ENCODE measurements around the gene ANO6.

The ANO6 gene

DNA sequence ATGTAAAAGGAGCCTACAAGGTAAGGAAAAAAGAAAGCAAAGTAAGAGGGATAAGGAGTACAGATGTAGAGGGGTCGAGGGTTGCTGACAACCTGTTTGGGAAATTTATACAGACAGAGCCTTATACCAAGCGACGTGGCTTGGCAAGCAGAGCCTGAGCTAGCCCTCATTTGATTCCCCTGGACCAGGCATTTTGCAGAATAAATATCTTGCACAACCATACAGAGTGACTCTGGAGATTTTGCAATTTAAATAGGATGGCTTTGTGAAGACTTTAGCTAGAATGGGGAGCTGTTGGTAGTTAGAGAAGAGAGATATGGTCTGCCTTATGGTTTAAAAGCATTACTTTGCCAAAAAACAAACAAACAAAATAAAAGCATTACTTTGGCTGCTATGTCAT, 11.1 kb upstream of the ANO6 start:
- no peak overlapping the region for H3K4me3 Mint-ChIP-seq
- H3K4me1 Mint-ChIP-seq = peaks cover 33% of the 10 kb centered on the region
- H3K27ac Mint-ChIP-seq = no peak overlapping the region
- H3K27me3 Mint-ChIP-seq = no peaks in the 10 kb centered on the region
- peaks cover 3% of the 10 kb centered on the region for H3K36me3 Mint-ChIP-seq
- no peaks in the 10 kb centered on the region for H3K9me3 Mint-ChIP-seq

DNA sequence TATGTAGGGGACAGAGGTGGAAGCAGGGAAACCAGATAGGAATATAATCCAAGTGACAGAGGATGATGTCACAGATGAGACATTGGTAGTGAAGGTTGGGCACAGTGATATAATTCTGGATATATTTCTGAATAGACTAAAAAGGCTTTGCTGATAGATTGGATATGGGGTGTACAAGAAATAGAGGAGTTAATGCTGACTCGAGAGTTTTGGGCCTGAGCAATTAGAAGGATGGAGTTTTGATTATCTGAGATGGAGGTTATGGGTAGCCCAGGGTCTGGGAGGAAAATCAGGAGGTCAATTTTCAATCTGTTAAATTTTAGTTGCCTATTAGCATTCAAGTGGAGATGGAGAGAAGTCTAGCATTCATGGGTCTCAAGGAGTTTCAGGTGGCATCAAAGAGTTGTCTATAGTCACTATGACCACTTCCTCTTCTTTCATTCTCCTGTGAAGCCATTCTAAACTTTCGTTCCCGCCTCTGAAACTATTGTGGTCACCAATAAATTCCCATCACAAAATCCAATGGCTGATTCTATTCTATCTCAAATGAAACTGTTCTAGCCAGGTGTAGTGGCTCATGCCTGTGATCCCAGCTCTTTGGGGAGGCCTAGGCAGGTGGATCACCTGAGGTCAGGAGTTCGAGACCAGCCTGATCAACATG, 10.6 kb upstream of the ANO6 start:
- peaks cover 30% of the 10 kb centered on the region for H3K4me1 Mint-ChIP-seq
- H3K27ac Mint-ChIP-seq = no peak overlapping the region
- no peaks in the 10 kb centered on the region for H3K27me3 Mint-ChIP-seq
- peaks cover 3% of the 10 kb centered on the region for H3K36me3 Mint-ChIP-seq
- no peak overlapping the region for H3K4me3 Mint-ChIP-seq
- no peaks in the 10 kb centered on the region for H3K9me3 Mint-ChIP-seq

DNA sequence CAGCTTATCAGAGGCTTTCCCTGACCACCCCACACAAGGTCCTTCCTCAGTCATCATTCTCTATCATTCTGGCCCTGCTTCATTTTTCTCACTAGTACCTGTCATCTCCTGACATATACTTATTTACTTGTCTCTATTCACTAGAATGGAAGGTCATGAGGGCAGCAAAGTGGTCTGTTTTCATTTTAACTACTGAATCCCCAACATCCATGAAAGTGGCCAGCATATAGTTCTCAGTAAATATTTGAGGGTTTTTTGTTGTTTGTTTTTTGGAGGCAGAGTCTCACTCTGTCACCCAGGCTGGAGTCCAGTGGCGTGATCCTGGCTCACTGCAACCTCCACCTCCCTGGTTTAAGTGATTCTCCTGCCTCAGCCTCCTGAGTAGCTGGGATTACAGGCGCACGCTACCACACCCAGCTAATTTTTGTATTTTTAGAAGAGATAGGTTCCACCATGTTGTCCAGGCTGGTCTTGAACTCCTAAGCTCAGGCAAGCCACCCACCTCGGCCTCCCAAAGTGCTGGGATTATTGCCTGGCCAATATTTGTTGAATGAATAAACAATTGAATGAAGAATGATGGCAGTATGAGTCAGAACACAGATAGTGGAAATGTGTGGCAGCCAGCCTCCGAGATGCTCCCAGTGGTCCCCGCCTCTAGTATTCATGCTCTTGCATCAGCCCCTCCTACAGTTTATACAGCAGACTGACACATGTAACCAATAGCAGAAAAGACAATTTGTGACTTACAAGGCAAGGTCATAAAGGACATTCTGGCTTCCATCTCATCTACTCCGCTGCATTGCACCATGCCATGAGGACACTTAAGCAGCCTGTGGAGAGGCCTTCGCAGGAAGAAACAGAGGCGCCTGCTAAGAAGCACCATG, 7.0 kb upstream of the ANO6 start:
- no peak overlapping the region for H3K27ac Mint-ChIP-seq
- H3K4me3 Mint-ChIP-seq = no peak overlapping the region
- peaks cover 2% of the 10 kb centered on the region for H3K36me3 Mint-ChIP-seq
- H3K4me1 Mint-ChIP-seq = peaks cover 26% of the 10 kb centered on the region
- H3K9me3 Mint-ChIP-seq = no peaks in the 10 kb centered on the region
- H3K27me3 Mint-ChIP-seq = no peaks in the 10 kb centered on the region

DNA sequence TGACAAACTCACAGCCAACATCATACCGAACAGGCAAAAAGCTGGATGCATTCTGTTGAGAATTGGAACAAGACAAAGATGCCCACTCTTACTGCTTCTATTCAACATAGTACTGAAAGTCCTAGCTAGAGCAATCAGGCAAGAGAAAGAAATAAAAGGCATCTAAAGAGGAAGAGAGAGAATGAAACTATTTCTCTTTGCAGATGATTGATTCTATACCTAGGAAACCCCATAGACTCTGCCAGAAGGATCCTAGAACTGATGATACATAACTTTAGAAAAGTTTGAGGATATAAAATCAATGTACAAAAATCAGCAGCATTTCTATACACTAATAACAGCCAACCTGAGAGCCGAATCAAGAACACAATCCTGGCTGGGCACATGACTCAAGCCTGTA, 6.1 kb upstream of the ANO6 start:
- Mint-ChIP-seq H3K27me3 (no peaks in the 10 kb centered on the region), H3K4me3 (no peak overlapping the region), H3K9me3 (no peaks in the 10 kb centered on the region), H3K27ac (no peak overlapping the region), H3K36me3 (peaks cover 2% of the 10 kb centered on the region), H3K4me1 (peaks cover 35% of the 10 kb centered on the region)

DNA sequence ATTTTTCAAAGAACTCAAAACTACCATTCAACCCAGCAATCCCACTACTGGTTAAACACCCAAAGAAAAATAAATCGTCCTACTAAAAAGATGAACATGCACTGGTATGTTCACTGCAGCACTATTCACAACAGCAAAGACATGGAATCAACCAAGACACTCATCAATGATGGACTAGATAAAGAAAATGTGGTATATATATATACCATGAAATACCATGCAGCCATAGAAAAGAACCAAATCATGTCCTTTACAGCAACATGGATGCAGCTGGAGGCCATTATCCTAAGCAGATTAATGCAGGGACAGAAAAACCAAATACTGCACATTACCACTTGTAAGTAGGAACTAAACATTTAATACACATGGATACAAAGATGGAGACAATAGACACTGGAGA, 3.8 kb upstream of the ANO6 start:
- Mint-ChIP-seq H3K4me3 (no peak overlapping the region), H3K4me1 (peaks cover 43% of the 10 kb centered on the region), H3K27me3 (no peaks in the 10 kb centered on the region), H3K9me3 (no peaks in the 10 kb centered on the region), H3K36me3 (peaks cover 2% of the 10 kb centered on the region), H3K27ac (no peak overlapping the region)

DNA sequence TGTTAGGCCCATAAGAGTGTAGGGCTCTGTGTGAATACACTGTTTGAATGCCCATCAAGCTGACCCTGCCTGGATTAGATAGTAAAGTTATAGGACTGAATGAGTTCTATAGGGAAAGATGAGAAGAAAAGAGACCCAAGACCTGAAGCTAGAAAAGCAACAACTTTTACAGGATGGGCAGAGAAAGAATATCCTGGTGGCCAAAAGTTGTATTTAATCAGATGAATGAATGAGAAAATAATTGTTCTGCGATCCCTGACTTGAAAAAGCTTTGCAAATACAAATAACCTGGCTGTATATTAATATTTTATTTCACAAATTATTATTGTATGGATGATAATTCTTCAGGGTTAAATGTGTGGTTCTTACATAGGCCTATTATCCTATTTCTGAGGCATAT, 2.8 kb upstream of the ANO6 start:
- Mint-ChIP-seq H3K36me3 (peaks cover 2% of the 10 kb centered on the region), H3K4me1 (peaks cover 53% of the 10 kb centered on the region), H3K27ac (no peak overlapping the region), H3K27me3 (no peaks in the 10 kb centered on the region), H3K4me3 (no peak overlapping the region), H3K9me3 (no peaks in the 10 kb centered on the region)

DNA sequence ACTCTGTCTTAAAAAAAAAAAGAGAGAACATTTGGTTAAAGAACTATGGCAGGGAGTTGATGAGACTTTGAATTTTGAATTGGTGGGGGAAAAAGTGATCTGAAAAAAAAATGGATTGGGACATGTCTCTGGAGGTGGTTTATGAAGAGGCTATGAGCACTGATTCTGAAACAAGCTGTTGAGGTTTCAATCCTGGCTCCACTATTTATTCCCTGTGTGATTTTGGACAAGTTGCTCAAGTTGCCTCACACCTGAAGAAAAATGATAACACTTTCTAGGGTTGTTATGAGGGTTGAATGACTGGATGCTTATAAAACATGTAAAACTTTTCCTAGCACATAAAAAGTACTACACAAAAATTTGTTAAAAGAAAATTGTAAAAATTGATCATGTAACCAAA, 1.8 kb upstream of the ANO6 start:
- Mint-ChIP-seq H3K9me3 (no peaks in the 10 kb centered on the region), H3K4me3 (peak overlapping the region; percentile 94), H3K4me1 (peaks cover 58% of the 10 kb centered on the region)

DNA sequence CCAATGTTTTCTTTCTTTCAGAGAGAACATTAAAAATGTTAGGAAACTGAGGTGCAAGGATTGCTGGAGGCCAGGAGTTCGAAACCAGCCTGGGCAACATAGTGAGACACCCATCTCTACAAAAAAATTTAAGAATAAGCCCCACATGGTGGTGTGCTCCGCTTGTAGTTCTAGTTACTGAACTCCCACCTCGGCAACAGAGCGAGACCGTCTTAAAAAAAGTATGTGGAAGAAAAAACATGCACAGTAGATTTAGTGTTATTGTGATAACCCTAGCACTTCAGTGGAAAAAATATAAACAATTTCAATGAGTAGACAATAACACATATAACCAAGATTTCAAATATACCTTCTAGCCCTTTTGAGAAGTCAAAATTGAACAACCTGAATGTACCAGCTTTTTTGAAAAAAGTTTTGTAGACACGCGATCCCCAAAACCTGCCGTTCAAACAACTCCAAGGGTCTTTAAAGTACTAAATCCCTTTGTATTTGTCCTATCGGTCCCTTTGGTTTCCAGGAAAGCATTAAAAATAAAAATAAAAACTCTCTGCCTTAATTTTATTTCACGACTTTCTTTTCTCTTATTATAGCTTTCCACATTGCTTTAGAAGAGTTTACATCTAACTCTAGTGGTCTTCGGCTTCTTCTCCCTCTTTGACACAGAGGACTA, 1.0 kb upstream of the ANO6 start:
- Mint-ChIP-seq H3K9me3 (no peaks in the 10 kb centered on the region), H3K4me1 (peaks cover 56% of the 10 kb centered on the region), H3K4me3 (peak overlapping the region; percentile 94), H3K27me3 (no peaks in the 10 kb centered on the region), H3K27ac (peak overlapping the region; percentile 91), H3K36me3 (no peaks in the 10 kb centered on the region)

More for the DNA sequence above, 1.8 kb upstream of the ANO6 start:
- Mint-ChIP-seq H3K36me3 (no peaks in the 10 kb centered on the region), H3K27me3 (no peaks in the 10 kb centered on the region), H3K27ac (no peak overlapping the region)

DNA sequence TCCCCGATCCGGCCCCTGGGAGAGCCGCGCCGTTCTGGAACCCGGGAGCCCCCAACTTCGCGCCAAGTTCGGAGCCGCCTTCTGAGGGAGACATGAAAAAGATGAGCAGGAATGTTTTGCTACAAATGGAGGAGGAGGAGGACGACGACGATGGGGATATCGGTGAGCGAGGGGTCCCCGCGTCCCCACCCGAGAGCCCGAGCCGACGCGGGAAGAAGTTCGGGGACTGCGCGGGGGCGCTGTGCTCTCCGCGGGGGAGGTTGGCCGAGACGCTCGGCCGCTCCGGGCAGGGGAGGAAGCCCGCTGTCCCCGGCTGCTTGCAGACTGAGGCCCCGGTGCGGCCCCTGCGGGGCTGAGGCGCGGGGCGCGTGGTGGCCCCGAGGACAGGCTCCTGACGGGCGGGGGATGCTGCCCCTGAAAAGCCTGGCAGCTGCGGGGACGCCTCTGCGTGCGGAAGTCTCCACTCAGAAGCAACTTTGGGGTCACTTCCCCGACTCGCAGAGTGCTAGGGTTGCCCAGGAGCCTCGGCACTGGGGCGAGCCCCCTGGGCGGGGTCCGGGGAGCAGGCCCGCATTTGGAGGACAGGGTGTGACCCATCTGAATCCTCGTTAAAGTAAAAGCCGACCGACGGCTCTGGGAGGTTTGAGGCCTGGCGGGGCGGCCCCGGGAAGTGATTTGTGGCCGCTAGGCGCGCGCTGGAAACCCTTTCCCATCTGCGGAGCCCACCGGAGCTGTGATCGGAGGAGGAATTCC, 511 bp downstream of the ANO6 start:
- Mint-ChIP-seq H3K27ac (peak overlapping the region; percentile 75), H3K4me3 (peak overlapping the region; percentile 97), H3K4me1 (peaks cover 66% of the 10 kb centered on the region), H3K27me3 (no peaks in the 10 kb centered on the region), H3K9me3 (no peaks in the 10 kb centered on the region), H3K36me3 (no peaks in the 10 kb centered on the region)

DNA sequence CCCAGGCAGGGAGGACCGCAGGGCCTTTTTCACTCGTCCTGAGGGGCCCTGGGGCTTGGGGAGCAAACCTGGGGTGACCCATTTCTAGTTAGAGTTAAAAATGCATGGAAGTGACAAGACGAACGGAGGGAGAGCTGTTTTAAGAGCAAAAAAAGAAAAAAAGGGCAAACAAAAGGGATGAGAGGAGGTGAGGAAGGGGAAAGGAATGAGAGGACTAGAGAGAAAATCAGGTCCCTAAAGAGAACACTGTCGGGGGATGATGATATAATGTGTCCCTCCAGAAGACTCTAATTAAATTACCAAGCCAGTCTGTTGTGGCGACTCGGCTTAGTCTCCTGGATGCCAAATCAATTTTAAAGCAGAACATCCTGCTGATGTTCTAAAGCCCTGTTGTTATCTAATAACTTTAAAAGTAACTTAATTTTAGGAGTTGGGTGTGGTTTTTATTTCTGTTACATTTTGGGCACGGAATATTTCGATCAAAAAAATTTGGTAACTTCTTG, 1.1 kb downstream of the ANO6 start:
- Mint-ChIP-seq H3K9me3 (no peaks in the 10 kb centered on the region), H3K4me1 (peaks cover 64% of the 10 kb centered on the region), H3K4me3 (peak overlapping the region; percentile 97), H3K27me3 (no peaks in the 10 kb centered on the region), H3K27ac (peak overlapping the region; percentile 75), H3K36me3 (no peaks in the 10 kb centered on the region)

DNA sequence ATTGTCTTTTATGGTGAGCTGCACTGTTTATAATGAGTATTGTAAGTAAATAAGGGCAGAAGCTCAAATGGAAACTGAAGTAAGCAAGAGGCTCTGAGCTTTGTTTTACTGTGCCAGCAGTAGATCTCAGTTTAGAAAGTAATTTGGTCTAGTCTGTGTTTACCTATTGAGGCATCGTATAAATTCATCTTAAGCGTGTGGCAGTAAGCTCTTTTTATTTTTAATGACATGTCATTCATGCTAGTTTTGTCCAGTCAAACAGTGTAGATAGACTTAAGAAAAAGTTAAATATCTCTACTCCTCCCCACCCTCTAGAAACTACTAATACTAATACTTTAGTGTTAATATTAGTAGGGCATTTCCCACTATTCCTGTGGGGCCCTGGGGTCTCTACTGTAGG, 2.0 kb downstream of the ANO6 start:
- H3K9me3 Mint-ChIP-seq = no peaks in the 10 kb centered on the region
- H3K4me3 Mint-ChIP-seq = peak overlapping the region; percentile 97
- peaks cover 62% of the 10 kb centered on the region for H3K4me1 Mint-ChIP-seq
- no peak overlapping the region for H3K27ac Mint-ChIP-seq
- no peaks in the 10 kb centered on the region for H3K27me3 Mint-ChIP-seq
- no peaks in the 10 kb centered on the region for H3K36me3 Mint-ChIP-seq

DNA sequence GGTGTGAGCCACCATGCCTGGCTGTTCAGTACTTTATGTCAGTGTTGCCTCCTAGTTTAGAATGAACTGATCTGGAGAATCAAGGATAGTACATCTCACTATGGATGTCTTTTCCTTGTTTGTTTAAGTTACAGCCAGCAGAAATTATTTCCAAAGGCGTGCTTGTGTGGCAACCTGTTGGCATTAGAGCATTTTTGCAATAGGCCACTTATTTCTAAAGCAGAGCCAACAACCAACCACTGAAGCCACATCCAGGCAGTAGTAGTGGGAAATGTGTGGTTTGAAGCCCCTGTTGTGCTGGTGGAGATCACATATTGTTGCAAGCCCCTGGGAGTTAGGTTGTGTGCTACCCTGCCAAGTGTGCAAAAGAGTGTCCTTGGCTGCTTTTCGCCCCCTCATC, 3.7 kb downstream of the ANO6 start:
- Mint-ChIP-seq H3K9me3 (no peaks in the 10 kb centered on the region), H3K4me1 (peaks cover 60% of the 10 kb centered on the region), H3K36me3 (peaks cover 2% of the 10 kb centered on the region), H3K27me3 (no peaks in the 10 kb centered on the region), H3K4me3 (no peak overlapping the region), H3K27ac (no peak overlapping the region)

DNA sequence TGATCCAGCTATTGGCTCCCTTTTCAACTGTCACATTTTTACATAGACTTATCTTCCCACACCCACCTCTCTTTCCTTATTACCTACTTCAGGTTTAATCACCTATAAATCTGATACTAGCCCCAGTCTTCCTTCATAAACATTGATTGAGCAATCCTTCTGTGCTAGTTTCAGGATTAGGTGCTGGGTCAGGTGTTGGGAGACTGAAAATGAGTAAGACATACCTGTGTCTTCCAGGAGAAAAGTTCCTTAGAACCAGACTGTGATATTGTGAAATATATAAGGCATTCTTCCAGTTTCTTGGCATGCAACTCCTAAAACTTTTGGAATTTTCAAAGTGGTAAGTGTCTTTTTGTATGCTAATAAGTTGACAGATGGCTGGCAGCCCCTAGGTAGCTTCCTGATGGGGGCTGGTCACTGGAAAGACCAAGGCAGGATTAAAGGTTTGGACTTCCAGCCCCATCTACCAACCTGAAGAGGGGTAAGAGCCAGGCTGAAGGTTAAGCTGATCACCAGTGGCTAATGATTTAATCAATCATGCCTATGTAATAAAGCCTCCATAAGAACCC, 4.6 kb downstream of the ANO6 start:
- Mint-ChIP-seq H3K4me1 (peaks cover 62% of the 10 kb centered on the region), H3K27ac (no peak overlapping the region), H3K36me3 (peaks cover 3% of the 10 kb centered on the region), H3K9me3 (no peaks in the 10 kb centered on the region), H3K4me3 (no peak overlapping the region), H3K27me3 (no peaks in the 10 kb centered on the region)

DNA sequence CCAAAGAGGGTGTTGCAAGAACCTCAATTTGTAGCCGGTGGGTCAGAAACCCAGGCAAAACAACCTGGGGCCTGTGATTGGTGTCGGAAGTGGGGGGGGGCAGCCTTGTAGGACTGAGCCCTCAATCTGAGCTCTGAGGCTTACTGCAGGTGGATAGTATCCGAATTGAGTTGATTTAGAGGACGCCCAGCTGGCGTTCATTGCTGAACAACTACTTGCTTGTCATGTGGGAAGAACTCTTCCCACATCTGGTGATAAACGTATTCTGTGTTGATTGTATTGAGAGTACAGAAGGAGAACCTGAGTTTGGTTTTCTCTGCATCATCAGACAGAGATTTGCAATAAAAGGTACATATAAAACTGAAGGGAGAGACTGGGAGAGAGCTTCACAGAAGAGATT, 5.1 kb downstream of the ANO6 start:
- no peak overlapping the region for H3K4me3 Mint-ChIP-seq
- H3K27ac Mint-ChIP-seq = no peak overlapping the region
- no peaks in the 10 kb centered on the region for H3K9me3 Mint-ChIP-seq
- no peaks in the 10 kb centered on the region for H3K27me3 Mint-ChIP-seq
- peaks cover 4% of the 10 kb centered on the region for H3K36me3 Mint-ChIP-seq
- H3K4me1 Mint-ChIP-seq = peaks cover 66% of the 10 kb centered on the region

DNA sequence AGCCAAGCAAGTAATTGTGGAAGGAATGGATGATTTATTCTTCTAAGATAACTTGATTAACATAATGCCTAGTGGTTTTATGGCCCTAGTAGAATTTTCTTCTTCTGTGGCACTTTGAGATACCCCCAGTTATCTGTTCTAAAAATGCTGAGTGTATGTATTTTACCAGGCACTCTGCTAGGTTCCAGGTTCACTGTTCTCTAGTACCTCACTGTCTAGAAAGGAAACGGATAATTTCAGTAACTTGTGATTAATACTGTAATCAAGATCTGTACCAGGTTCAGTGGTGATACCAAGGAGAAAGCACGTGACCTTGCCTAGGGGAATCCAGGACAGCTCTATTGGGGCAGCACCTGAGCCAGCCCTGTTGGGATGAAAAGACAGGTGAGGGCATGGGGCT, 8.0 kb downstream of the ANO6 start:
- Mint-ChIP-seq H3K27ac (no peak overlapping the region), H3K36me3 (peaks cover 8% of the 10 kb centered on the region), H3K27me3 (no peaks in the 10 kb centered on the region), H3K9me3 (no peaks in the 10 kb centered on the region), H3K4me3 (no peak overlapping the region), H3K4me1 (peaks cover 55% of the 10 kb centered on the region)
